Trophoblast cell (in vitro differentiated cells and primary cell): ENCODE data around the gene PPP1R1A.
A peak's percentile ranks its signal among the peaks of the same experiment; 100 is the strongest.

ENCODE experiments used
- DNase-seq, 2 donors: peaks; one replicate each; pipeline ENCODE4 v3.0.0-alpha.2; 2016
- H2AFZ ChIP-seq: 2 replicates; pipeline ENCODE4 v1.6.1; 2013; ENCODE audit warnings: low read length, moderate library complexity, mild to moderate bottlenecking; ENCODE audit not compliant: insufficient read depth, poor library complexity
- H2AK5ac ChIP-seq: 2 replicates; pipeline ENCODE4 v1.6.1; 2013; ENCODE audit warnings: mild to moderate bottlenecking, low read length
- H2BK120ac ChIP-seq: 2 replicates; pipeline ENCODE4 v1.6.1; 2013; ENCODE audit warnings: low read length, mild to moderate bottlenecking, moderate library complexity; ENCODE audit not compliant: insufficient read depth, poor library complexity
- H2BK12ac ChIP-seq: 2 replicates; pipeline ENCODE4 v1.6.1; 2013; ENCODE audit warnings: mild to moderate bottlenecking, low read length, moderate library complexity
- H2BK5ac ChIP-seq: 2 replicates; pipeline ENCODE4 v1.6.1; 2013; ENCODE audit warnings: low read length, low read depth, moderate library complexity, mild to moderate bottlenecking; ENCODE audit not compliant: poor library complexity
- H3K14ac ChIP-seq: 2 replicates; pipeline ENCODE4 v1.6.1; 2013; ENCODE audit warnings: mild to moderate bottlenecking, low read length
- H3K18ac ChIP-seq: 2 replicates; pipeline ENCODE4 v1.6.1; 2013; ENCODE audit warnings: mild to moderate bottlenecking, low read length
- H3K23ac ChIP-seq: 2 replicates; pipeline ENCODE4 v1.6.1; 2013; ENCODE audit warnings: low read length
- H3K27ac ChIP-seq: 2 replicates; pipeline ENCODE4 v1.5.1; 2013; ENCODE audit warnings: low read depth, mild to moderate bottlenecking, inconsistent platforms, low read length, moderate library complexity
- H3K27me3 ChIP-seq: 2 replicates; pipeline ENCODE4 v1.6.1; 2013; ENCODE audit warnings: inconsistent platforms, mild to moderate bottlenecking, low read length, moderate library complexity; ENCODE audit not compliant: insufficient read depth
- H3K36me3 ChIP-seq, 2 experiments: 1 replicate in 1 of 2; 2 replicates in 1 of 2; pipeline ENCODE4 v1.6.1; 2013; ENCODE audit warnings: low read length in 2 of 2, mild to moderate bottlenecking in 2 of 2, moderate library complexity in 1 of 2; ENCODE audit not compliant: insufficient read depth in 2 of 2, control insufficient read depth in 1 of 2
- H3K4ac ChIP-seq: 2 replicates; pipeline ENCODE4 v1.6.1; 2013; ENCODE audit warnings: low read depth, mild to moderate bottlenecking, low read length, moderate library complexity
- H3K4me1 ChIP-seq, 2 experiments: 1 replicate in 1 of 2; 2 replicates in 1 of 2; pipeline ENCODE4 v1.6.1; 2013; ENCODE audit warnings: low read length in 2 of 2, mild to moderate bottlenecking in 2 of 2, moderate library complexity in 1 of 2; ENCODE audit not compliant: insufficient read depth in 2 of 2, control insufficient read depth in 1 of 2
- H3K4me2 ChIP-seq: 2 replicates; pipeline ENCODE4 v1.6.1; 2013; ENCODE audit warnings: inconsistent platforms, mild to moderate bottlenecking, low read length, moderate library complexity
- H3K4me3 ChIP-seq: 2 replicates; pipeline ENCODE4 v1.5.1; 2013; ENCODE audit warnings: mild to moderate bottlenecking, low read depth, low read length, inconsistent platforms
- H3K79me1 ChIP-seq: one replicate; pipeline ENCODE4 v1.6.1; 2013; ENCODE audit warnings: low read length
- H3K79me2 ChIP-seq: 2 replicates; pipeline ENCODE4 v1.6.1; 2013; ENCODE audit warnings: low read length, mild to moderate bottlenecking; ENCODE audit not compliant: control insufficient read depth, insufficient read depth, poor library complexity
- H3K9ac ChIP-seq: 2 replicates; pipeline ENCODE4 v1.6.1; 2013; ENCODE audit warnings: mild to moderate bottlenecking, low read length
- H3K9me3 ChIP-seq: 2 replicates; pipeline ENCODE4 v1.6.1; 2013; ENCODE audit warnings: low read depth, mild to moderate bottlenecking, control low read depth, inconsistent platforms, low read length; ENCODE audit not compliant: insufficient read depth
- H4K12ac ChIP-seq: 2 replicates; pipeline ENCODE4 v1.6.1; 2013; ENCODE audit warnings: low read depth, mild to moderate bottlenecking, low read length, moderate library complexity
- H4K8ac ChIP-seq: 2 replicates; pipeline ENCODE4 v1.6.1; 2013; ENCODE audit warnings: low read depth, mild to moderate bottlenecking, low read length, moderate library complexity
- H4K91ac ChIP-seq: one replicate; pipeline ENCODE4 v1.6.1; 2013; ENCODE audit warnings: low read depth, mild to moderate bottlenecking, low read length, moderate library complexity
- WGBS: extraction: QIAGEN DNeasy Blood & Tissue Kit; methylation state at CpG from one replicate; pipeline ENCODE4 v1.1.7; 2013; ENCODE audit warnings: missing lambda C conversion rate; ENCODE audit not compliant: insufficient read length, insufficient coverage; ENCODE audit errors: extremely low coverage; 5-methylcytosine and 5-hydroxymethylcytosine counted together

Gene PPP1R1A

GRCh38 chr12:54611715-54612149 lies 23.3 kb upstream of the PPP1R1A start:
- Histone ChIP-seq H3K9me3 (peaks cover 1% of the 10 kb centered on the region), H3K4me2 (no peak overlapping the region)
- WGBS: no CpG with 5 or more reads among the region's 3 CpGs

GRCh38 chr12:54608769-54609168 lies 20.3 kb upstream of the PPP1R1A start:
- Histone ChIP-seq H2AFZ (no peak overlapping the region), H3K36me3 (no peaks in the 10 kb centered on the region), H4K8ac (no peak overlapping the region), H3K9me3 (peaks cover 2% of the 10 kb centered on the region), H3K27ac (no peak overlapping the region), H3K4me3 (no peak overlapping the region), H4K91ac (no peak overlapping the region), H2BK12ac (no peak overlapping the region), H4K12ac (no peak overlapping the region), H3K14ac (no peak overlapping the region), H3K4me1 (peaks cover 3 to 18% of the 10 kb centered on the region in 2 experiments), H3K79me2 (no peaks in the 10 kb centered on the region), H2BK5ac (no peak overlapping the region), H2AK5ac (no peak overlapping the region), H3K27me3 (no peaks in the 10 kb centered on the region), H2BK120ac (no peak overlapping the region), H3K4me2 (no peak overlapping the region), H3K4ac (no peak overlapping the region), H3K18ac (no peak overlapping the region), H3K79me1 (no peaks in the 10 kb centered on the region), H3K23ac (no peak overlapping the region), H3K9ac (no peak overlapping the region)
- WGBS: no CpG with 5 or more reads among the region's 2 CpGs
- peak in 1 of 2 donors; percentile 78 for DNase-seq

More at GRCh38 chr12:54611715-54612149, 23.3 kb upstream of the PPP1R1A start:
- peak; percentile 75 to 86 for DNase-seq
- H4K91ac ChIP-seq: no peak overlapping the region
- no peak overlapping the region for H2BK120ac ChIP-seq
- H2AK5ac ChIP-seq: no peak overlapping the region
- H3K4me3 ChIP-seq: no peak overlapping the region
- H3K27ac ChIP-seq: no peak overlapping the region
- no peak overlapping the region for H3K23ac ChIP-seq
- no peak overlapping the region for H3K18ac ChIP-seq
- no peaks in the 10 kb centered on the region for H3K27me3 ChIP-seq
- H2AFZ ChIP-seq: no peak overlapping the region
- H2BK5ac ChIP-seq: no peak overlapping the region
- no peak overlapping the region for H3K14ac ChIP-seq
- H3K79me1 ChIP-seq: no peaks in the 10 kb centered on the region
- no peak overlapping the region for H3K4ac ChIP-seq
- no peaks in the 10 kb centered on the region for H3K36me3 ChIP-seq
- H3K9ac ChIP-seq: no peak overlapping the region
- no peak overlapping the region for H2BK12ac ChIP-seq
- no peak overlapping the region for H4K12ac ChIP-seq
- H3K79me2 ChIP-seq: no peaks in the 10 kb centered on the region
- H4K8ac ChIP-seq: no peak overlapping the region
- peaks cover 0 to 11% of the 10 kb centered on the region in 2 experiments for H3K4me1 ChIP-seq

GRCh38 chr12:54608156-54608555 lies 19.7 kb upstream of the PPP1R1A start:
- Histone ChIP-seq H3K27me3 (no peaks in the 10 kb centered on the region), H3K79me1 (no peaks in the 10 kb centered on the region), H2AFZ (no peak overlapping the region), H3K9me3 (peaks cover 3% of the 10 kb centered on the region), H3K27ac (no peak overlapping the region), H4K91ac (no peak overlapping the region), H2BK12ac (no peak overlapping the region), H3K9ac (no peak overlapping the region), H2BK5ac (no peak overlapping the region), H2BK120ac (no peak overlapping the region), H3K4me2 (no peak overlapping the region), H3K18ac (no peak overlapping the region), H3K36me3 (no peaks in the 10 kb centered on the region), H4K12ac (no peak overlapping the region), H2AK5ac (no peak overlapping the region), H3K4me3 (no peak overlapping the region), H3K79me2 (no peaks in the 10 kb centered on the region), H3K23ac (no peak overlapping the region), H4K8ac (no peak overlapping the region), H3K4me1 (peaks cover 3 to 18% of the 10 kb centered on the region in 2 experiments), H3K4ac (no peak overlapping the region), H3K14ac (no peak overlapping the region)
- WGBS: no CpG with 5 or more reads among the region's 6 CpGs
- DNase-seq: peak; percentile 80 to 97

GRCh38 chr12:54606556-54606955 lies 18.1 kb upstream of the PPP1R1A start:
- Histone ChIP-seq H3K18ac (no peak overlapping the region), H2AK5ac (no peak overlapping the region), H3K27ac (peak overlapping the region; percentile 33), H3K4me3 (no peak overlapping the region), H3K4me2 (no peak overlapping the region), H3K23ac (no peak overlapping the region), H2BK5ac (no peak overlapping the region), H3K36me3 (no peaks in the 10 kb centered on the region), H3K79me2 (no peaks in the 10 kb centered on the region), H4K12ac (no peak overlapping the region), H3K14ac (no peak overlapping the region), H2AFZ (no peak overlapping the region), H3K9me3 (peaks cover 3% of the 10 kb centered on the region), H3K9ac (no peak overlapping the region), H3K79me1 (no peaks in the 10 kb centered on the region), H3K4me1 (peaks cover 3 to 18% of the 10 kb centered on the region in 2 experiments), H2BK12ac (no peak overlapping the region), H4K91ac (no peak overlapping the region), H2BK120ac (no peak overlapping the region), H4K8ac (no peak overlapping the region), H3K27me3 (no peaks in the 10 kb centered on the region), H3K4ac (no peak overlapping the region)
- WGBS: no CpG with 5 or more reads among the region's 4 CpGs
- peak; percentile 96 to 97 for DNase-seq
